ENCODE measurements around the gene C1orf115. TPM values are rescaled to one million over a fixed set of nuclear protein-coding genes. Genes with fewer than 3 reads are reported as not detected.

Gene C1orf115
- total and polyA plus RNA-seq, 9 of the 15 experiments (the other 6 are each of a cell fraction or from before 2014, with no cell fraction given), result not detected

DNA sequence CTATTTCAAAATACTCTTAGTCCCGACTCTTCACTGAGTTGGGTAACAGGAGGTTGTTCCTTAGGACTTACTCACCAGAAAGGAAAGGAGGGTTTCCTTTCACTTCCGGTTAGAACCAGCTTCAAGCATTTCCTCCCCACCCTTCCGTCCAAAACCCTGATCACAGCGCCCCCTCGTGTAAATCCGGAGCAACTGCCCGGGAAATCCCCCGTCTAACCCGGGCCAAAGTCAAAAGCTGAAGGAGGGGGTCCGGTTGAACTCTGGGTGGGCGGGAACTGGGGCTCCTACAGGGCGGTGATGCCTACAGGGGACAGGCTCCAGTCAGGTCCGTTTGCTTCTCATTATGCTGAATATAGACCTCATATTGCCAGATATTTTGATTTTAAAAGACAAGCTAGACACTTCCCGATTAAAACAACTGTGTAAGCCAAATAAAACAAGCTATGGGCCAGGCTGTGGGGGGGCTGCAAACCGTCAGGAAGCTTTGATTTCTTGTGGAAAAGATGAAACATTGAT is 43.0 kb downstream of the C1orf115 start (continued):
- TF ChIP-seq, protein P1, sequence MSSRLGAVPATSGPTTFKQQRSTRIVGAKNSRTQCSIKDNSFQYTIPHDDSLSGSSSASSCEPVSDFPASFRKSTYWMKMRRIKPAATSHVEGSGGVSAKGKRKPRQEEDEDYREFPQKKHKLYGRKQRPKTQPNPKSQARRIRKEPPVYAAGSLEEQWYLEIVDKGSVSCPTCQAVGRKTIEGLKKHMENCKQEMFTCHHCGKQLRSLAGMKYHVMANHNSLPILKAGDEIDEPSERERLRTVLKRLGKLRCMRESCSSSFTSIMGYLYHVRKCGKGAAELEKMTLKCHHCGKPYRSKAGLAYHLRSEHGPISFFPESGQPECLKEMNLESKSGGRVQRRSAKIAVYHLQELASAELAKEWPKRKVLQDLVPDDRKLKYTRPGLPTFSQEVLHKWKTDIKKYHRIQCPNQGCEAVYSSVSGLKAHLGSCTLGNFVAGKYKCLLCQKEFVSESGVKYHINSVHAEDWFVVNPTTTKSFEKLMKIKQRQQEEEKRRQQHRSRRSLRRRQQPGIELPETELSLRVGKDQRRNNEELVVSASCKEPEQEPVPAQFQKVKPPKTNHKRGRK (tag; IDR thresholded peaks at IDR 0.05), result no peak
- TF ChIP-seq, protein P2, sequence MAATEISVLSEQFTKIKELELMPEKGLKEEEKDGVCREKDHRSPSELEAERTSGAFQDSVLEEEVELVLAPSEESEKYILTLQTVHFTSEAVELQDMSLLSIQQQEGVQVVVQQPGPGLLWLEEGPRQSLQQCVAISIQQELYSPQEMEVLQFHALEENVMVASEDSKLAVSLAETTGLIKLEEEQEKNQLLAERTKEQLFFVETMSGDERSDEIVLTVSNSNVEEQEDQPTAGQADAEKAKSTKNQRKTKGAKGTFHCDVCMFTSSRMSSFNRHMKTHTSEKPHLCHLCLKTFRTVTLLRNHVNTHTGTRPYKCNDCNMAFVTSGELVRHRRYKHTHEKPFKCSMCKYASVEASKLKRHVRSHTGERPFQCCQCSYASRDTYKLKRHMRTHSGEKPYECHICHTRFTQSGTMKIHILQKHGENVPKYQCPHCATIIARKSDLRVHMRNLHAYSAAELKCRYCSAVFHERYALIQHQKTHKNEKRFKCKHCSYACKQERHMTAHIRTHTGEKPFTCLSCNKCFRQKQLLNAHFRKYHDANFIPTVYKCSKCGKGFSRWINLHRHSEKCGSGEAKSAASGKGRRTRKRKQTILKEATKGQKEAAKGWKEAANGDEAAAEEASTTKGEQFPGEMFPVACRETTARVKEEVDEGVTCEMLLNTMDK (IDR thresholded peaks at IDR 0.05; ENCODE audit: borderline replicate concordance, insufficient read depth, low read depth, low read length, poor library complexity, severe bottlenecking), result peak; percentile 66
- TF ChIP-seq RFX1 (IDR thresholded peaks at IDR 0.05) (no peak), NR2C2 (CRISPR knock-in tag; IDR thresholded peaks at IDR 0.05) (no peak), NR2C2 (tag; IDR thresholded peaks at IDR 0.05) (peak; percentile 76; the same call in 1 of the 2 replicates), ETV1 (tag; conservative IDR thresholded peaks at IDR 0.05; ENCODE audit: low read depth) (peak; percentile 86), ZNF766 (CRISPR knock-in tag; conservative IDR thresholded peaks at IDR 0.05) (peak; percentile 83), CC2D1A (IDR thresholded peaks at IDR 0.05) (peak; percentile 57; the same call in 1 of the 2 replicates), TCF7 (IDR thresholded peaks at IDR 0.05; ENCODE audit: borderline replicate concordance) (0 out of 2 replicates have a peak, but pooled peaks have one; percentile 23), CBX3 (IDR thresholded peaks at IDR 0.05; ENCODE audit: borderline replicate concordance in 1 of 2, low read length in 2 of 2) (peak in 1 of 2 experiments; percentile 86; a peak in 2 of 3 replicates), GABPA (tag; conservative IDR thresholded peaks at IDR 0.05; ENCODE audit: low read depth) (peak; percentile 83), SLC30A9 (CRISPR knock-in tag; IDR thresholded peaks at IDR 0.05) (no peak), PHF20 (IDR thresholded peaks at IDR 0.05; ENCODE audit: partially characterized antibody) (peak; percentile 9), NR2C1 (IDR thresholded peaks at IDR 0.05) (peak; percentile 38; the same call in 1 of the 2 replicates), NR2C1 (tag; IDR thresholded peaks at IDR 0.05) (peak; percentile 67), YY1 (IDR thresholded peaks at IDR 0.05; ENCODE audit: borderline replicate concordance in 1 of 3, control insufficient read depth in 1 of 3, extremely low read depth in 1 of 3, insufficient read depth in 3 of 3, insufficient read length in 1 of 3, insufficient replicate concordance in 2 of 3, low read depth in 1 of 3, low read length in 2 of 3) (no peak)
- TF ChIP-seq, protein P3, sequence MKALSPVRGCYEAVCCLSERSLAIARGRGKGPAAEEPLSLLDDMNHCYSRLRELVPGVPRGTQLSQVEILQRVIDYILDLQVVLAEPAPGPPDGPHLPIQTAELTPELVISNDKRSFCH (CRISPR knock-in tag; IDR thresholded peaks at IDR 0.05), result no peak
- TF ChIP-seq, protein P3 (tag; IDR thresholded peaks at IDR 0.05), result no peak
- TF ChIP-seq, protein P4, sequence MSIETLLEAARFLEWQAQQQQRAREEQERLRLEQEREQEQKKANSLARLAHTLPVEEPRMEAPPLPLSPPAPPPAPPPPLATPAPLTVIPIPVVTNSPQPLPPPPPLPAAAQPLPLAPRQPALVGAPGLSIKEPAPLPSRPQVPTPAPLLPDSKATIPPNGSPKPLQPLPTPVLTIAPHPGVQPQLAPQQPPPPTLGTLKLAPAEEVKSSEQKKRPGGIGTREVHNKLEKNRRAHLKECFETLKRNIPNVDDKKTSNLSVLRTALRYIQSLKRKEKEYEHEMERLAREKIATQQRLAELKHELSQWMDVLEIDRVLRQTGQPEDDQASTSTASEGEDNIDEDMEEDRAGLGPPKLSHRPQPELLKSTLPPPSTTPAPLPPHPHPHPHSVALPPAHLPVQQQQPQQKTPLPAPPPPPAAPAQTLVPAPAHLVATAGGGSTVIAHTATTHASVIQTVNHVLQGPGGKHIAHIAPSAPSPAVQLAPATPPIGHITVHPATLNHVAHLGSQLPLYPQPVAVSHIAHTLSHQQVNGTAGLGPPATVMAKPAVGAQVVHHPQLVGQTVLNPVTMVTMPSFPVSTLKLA (conservative IDR thresholded peaks at IDR 0.05), result no peak
- TF ChIP-seq, protein P5, sequence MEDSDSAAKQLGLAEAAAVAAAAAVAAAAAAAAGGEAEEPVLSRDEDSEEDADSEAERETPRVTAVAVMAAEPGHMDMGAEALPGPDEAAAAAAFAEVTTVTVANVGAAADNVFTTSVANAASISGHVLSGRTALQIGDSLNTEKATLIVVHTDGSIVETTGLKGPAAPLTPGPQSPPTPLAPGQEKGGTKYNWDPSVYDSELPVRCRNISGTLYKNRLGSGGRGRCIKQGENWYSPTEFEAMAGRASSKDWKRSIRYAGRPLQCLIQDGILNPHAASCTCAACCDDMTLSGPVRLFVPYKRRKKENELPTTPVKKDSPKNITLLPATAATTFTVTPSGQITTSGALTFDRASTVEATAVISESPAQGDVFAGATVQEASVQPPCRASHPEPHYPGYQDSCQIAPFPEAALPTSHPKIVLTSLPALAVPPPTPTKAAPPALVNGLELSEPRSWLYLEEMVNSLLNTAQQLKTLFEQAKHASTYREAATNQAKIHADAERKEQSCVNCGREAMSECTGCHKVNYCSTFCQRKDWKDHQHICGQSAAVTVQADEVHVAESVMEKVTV (CRISPR knock-in tag; IDR thresholded peaks at IDR 0.05), result peak; percentile 55
